SK-N-SH treated with all-trans-retinoic acid at 6 μM for 48 hours (cell line): ENCODE results near the gene RECK.

Experiments used
- BACH2 ChIP-seq: fragments of 250-450 bp; sonication (Bioruptor Pico); IDR thresholded peaks from 2 replicates; pipeline ENCODE4 v1.9.0; 2021; ENCODE audit warnings: mild to moderate bottlenecking, borderline replicate concordance
- RARB ChIP-seq: fragments of 250-450 bp; sonication (Bioruptor Pico); IDR thresholded peaks from 2 replicates; pipeline ENCODE4 v1.8.0; 2021; ENCODE audit warnings: mild to moderate bottlenecking, moderate library complexity

DNA sequence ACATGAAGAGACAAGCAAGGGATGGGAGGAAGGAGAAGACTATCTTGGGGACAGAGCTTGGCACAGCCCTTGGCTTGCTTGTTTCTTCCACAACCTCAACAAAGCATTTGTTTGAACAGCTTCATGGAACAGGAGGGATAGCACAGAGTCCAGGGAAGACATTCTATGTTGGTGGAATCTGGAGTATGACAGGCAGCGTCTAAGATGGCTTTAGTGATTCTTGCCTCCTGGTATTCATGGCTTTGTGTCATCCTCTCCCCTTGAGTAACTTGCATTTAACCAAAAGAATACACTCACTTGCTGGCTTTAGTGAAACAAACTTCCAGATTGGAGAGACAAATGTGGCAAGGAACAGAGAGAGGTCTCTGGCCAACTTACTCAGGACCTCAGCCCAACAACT lies 30.8 kb upstream of the RECK start:
- no peak for TF ChIP-seq BACH2
- no peak for TF ChIP-seq RARB (CRISPR knock-in tag)
